Uterus (tissue), 2 donors: ENCODE measurements around the gene EGLN2.
"Not testable (repeated sequence)": the region's sequence is repeated elsewhere in the genome, so short reads cannot be mapped to it uniquely, and the experiment has no call there.

Experiments used
- CTCF ChIP-seq, 4 experiments: fragments of 200-600 bp in 2 of 4; fragments of 450-650 bp in 2 of 4; sonication (generic) in 2 of 4; IDR thresholded peaks; one replicate each; pipeline ENCODE4 v1.5.1; 2016 to 2019; ENCODE audit warnings: antibody characterized with exemption in 4 of 4, mild to moderate bottlenecking in 2 of 4, moderate library complexity in 1 of 4
- POLR2A ChIP-seq, 2 donors: fragments of 450-650 bp; IDR thresholded peaks; one replicate each; pipeline ENCODE4 v1.6.1; 2016; ENCODE audit warnings: antibody characterized with exemption in 2 of 2, mild to moderate bottlenecking in 1 of 2, moderate library complexity in 1 of 2

GRCh38 chr19:40810649-40811408 lies 11.8 kb downstream of the EGLN2 start:
- TF ChIP-seq POLR2A, CTCF (IDR thresholded peaks at IDR 0.05): not testable (repeated sequence)
